ENCODE data around the gene SAMD8. TPM values are rescaled to one million over a fixed set of nuclear protein-coding genes. Genes with fewer than 3 reads are reported as not detected.

The SAMD8 gene
- total and polyA plus RNA-seq, 2 of the 8 experiments (the other 6 are each of a cell fraction or from before 2014, with no cell fraction given) = 11.7 to 20.9 TPM

GRCh38 chr10:75126277-75126676 lies 14.8 kb downstream of the SAMD8 start (continued):
- TF ChIP-seq TBP (IDR thresholded peaks at IDR 0.05; ENCODE audit: low read depth, low read length) = no peak
- no peak for TF ChIP-seq CHD1 (IDR thresholded peaks at IDR 0.05; ENCODE audit: low read depth, low read length)

Data from H1 (cell line).